Peyer's patch (tissue), 4 donors: ENCODE results near the gene RNF152. TPM values are rescaled to one million over a fixed set of nuclear protein-coding genes. Genes with fewer than 3 reads are reported as not detected.

Experiments
- DNase-seq, 3 donors: peaks; one replicate each; pipeline ENCODE4 v3.0.0-alpha.2; 2017 to 2019
- H3K27ac ChIP-seq, 4 donors: fragments of 200-600 bp; sonication (generic); one replicate each; pipeline ENCODE4 v1.5.1; 2016 to 2019
- H3K27me3 ChIP-seq, 2 donors: fragments of 200-600 bp; sonication (generic); one replicate each; pipeline ENCODE4 v1.5.1; 2019
- H3K36me3 ChIP-seq, 3 donors: fragments of 200-600 bp; sonication (generic); one replicate each; pipeline ENCODE4 v1.5.1; 2016 to 2019
- H3K4me1 ChIP-seq, 4 donors: fragments of 200-600 bp; sonication (generic); one replicate each; pipeline ENCODE4 v1.5.1; 2016 to 2019
- H3K4me3 ChIP-seq, 4 donors: fragments of 200-600 bp; sonication (generic); 1 replicate in 3 of 4; 2 replicates in 1 of 4; pipeline ENCODE4 v1.5.1; 2016 to 2019; ENCODE audit warnings: mild to moderate bottlenecking in 1 of 4
- H3K9me3 ChIP-seq, 4 donors: fragments of 200-600 bp; sonication (generic); one replicate each; pipeline ENCODE4 v1.5.1; 2016 to 2019; ENCODE audit warnings: mild to moderate bottlenecking in 1 of 4
- CTCF ChIP-seq, 6 experiments: fragments of 450-650 bp in 4 of 6; fragments of 200-600 bp in 2 of 6; sonication (generic) in 1 of 6; IDR thresholded peaks; one replicate each; pipeline ENCODE4 v1.5.1; 2017 to 2019; ENCODE audit warnings: antibody characterized with exemption in 6 of 6, mild to moderate bottlenecking in 3 of 6, moderate library complexity in 1 of 6
- POLR2A ChIP-seq, 2 donors: fragments of 450-650 bp; IDR thresholded peaks; one replicate each; pipeline ENCODE4 v1.5.1; 2017; ENCODE audit warnings: antibody characterized with exemption in 2 of 2, mild to moderate bottlenecking in 2 of 2, moderate library complexity in 2 of 2
- total RNA-seq, 4 donors: library from RNA; depleted of rRNA; stranded (reverse); fragments of >200 nt; gene quantifications; one replicate each; pipeline ENCODE4 v1.1.0, GENCODE V29; 2016

Gene RNF152
- 100 to 1,000 TPM in 2 of 4 donors, 10 to 100 TPM in 2; 17.3 to 185 (median 120) TPM for total RNA-seq

- Histone ChIP-seq H3K4me3 (peak within 1 kb of the TSS; percentile 68 to 99 (median 88)), H3K36me3 (peaks cover 0 to 7% (median 0%) of the 10 kb centered on the region in 3 donors), H3K27ac (peak within 1 kb of the TSS; percentile 58 to 93 (median 86)), H3K4me1 (peaks cover 0 to 19% (median 3%) of the 10 kb centered on the region in 4 donors), H3K9me3 (no peaks in the 10 kb centered on the region), H3K27me3 (no peaks in the 10 kb centered on the region)
- DNase-seq, result peak in 2 of 3 donors; percentile 54 to 63
- TF ChIP-seq CTCF (IDR thresholded peaks at IDR 0.05) (no peak), POLR2A (IDR thresholded peaks at IDR 0.05) (no peak)
Observed at GRCh38 chr18:61892683-61893308, at the start of gene RNF152. Gene RNF152 (minus strand): TSS chr18:61893007. CDS start chr18:61816463, 76,544 bp downstream.

DNA sequence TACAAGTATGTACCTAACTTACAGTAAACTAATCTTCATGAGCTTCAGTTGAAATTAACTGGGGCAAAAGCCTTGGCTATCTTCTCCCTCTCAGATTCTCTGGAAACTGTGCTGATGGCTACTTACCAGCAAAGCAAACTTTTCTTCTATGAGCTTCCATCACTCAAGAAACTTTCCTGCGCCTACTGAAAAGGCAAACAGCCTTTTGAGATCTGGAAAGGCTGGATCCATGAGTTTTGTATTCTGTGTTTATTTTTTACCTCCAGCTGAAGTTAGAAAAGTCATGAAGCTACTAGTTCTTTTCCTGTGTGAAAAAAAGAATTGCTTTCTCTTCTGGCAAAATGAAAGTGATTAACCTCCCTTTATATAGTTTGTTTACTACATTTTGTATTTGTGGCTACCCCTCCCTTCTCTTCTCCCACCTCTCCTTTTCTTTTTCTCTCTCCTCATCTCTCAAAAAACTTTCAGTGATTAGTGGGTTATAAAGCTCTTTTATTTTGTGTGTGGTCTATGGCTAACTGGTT, 49.2 kb upstream of the RNF152 start:
- H3K36me3 ChIP-seq, result no peaks in the 10 kb centered on the region
- no peak for TF ChIP-seq POLR2A (IDR thresholded peaks at IDR 0.05)
- no peak for TF ChIP-seq CTCF (IDR thresholded peaks at IDR 0.05)
- H3K4me1 ChIP-seq, result no peaks in the 10 kb centered on the region
- H3K27me3 ChIP-seq, result no peaks in the 10 kb centered on the region
- H3K9me3 ChIP-seq, result no peaks in the 10 kb centered on the region
- H3K27ac ChIP-seq, result no peak overlapping the region
- no peak overlapping the region for H3K4me3 ChIP-seq
- DNase-seq, result no peak

DNA sequence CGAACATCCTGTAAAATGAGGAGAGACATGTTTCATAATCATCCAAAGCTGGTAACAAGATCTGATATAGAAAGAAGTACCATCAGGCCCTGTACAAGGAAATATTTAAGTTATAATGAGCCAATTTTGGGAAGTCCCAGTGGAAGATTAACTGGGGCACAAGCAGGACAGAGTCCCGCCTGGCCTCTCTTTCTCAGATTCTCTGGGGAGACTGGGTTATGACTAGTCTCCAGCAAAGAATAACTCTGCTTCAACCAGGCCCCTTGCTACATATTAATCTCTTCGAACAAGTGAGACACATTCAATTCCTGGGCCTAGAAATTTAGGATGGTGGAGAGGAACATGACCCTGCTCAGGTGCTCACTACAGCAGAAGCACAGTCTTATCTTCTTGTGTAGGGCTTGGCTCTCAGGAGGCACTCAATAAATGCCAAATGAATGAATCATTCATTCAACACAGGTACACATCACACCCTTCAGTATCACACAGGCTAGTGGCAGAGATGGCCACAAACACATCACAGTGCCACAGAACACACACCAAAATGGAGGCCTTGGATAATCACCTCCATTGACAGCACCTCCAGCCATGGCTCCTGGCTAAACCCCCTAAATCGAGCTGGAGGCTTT, 46.4 kb upstream of the RNF152 start:
- Histone ChIP-seq H3K4me1 (no peaks in the 10 kb centered on the region), H3K27me3 (no peaks in the 10 kb centered on the region), H3K4me3 (no peak overlapping the region), H3K9me3 (no peaks in the 10 kb centered on the region), H3K36me3 (no peaks in the 10 kb centered on the region), H3K27ac (no peak overlapping the region)
- DNase-seq, result no peak
- TF ChIP-seq CTCF (IDR thresholded peaks at IDR 0.05) (no peak), POLR2A (IDR thresholded peaks at IDR 0.05) (no peak)

- no peak overlapping the region for H3K27ac ChIP-seq
- H3K36me3 ChIP-seq, result no peaks in the 10 kb centered on the region
- no peaks in the 10 kb centered on the region for H3K9me3 ChIP-seq
- no peak for TF ChIP-seq POLR2A (IDR thresholded peaks at IDR 0.05)
- no peak for DNase-seq
- no peaks in the 10 kb centered on the region for H3K4me1 ChIP-seq
- no peak overlapping the region for H3K4me3 ChIP-seq
- no peaks in the 10 kb centered on the region for H3K27me3 ChIP-seq
Observed at GRCh38 chr18:61935362-61935761, 42.6 kb upstream of the RNF152 start.

DNA sequence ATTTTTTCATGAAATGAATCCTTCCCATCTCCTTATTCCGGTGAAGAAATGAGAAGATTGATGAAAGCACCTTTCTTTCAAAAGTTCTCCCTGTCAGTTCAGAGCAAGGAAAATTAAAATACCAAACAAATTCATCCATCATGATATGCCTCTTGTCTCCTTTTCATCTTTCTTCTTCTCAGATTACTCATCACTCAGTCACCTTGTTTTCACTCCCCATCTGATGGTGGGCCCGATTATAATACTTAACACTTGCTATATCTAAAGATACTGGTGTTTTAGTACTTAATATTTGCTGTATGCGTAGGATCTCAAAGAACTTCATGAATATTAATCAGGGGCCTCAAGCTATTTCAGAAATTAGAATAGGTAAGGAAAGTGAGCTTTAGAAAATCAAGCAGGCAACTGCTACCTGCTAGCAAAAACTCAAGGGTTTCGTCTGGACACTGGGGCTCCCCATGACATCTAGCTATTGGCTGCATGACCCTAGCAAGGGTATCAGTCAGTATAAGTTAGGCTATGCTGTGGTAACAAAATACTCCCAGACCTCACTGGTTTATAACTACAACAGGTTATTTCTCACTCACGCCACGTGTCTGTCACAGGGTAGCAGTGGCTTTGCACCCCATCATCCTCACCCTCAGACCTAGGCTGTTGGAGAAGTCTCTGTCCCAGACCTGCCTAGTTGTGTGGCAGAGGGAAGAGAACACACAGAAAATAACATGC, 39.0 kb upstream of the RNF152 start:
- DNase-seq, result no peak
- Histone ChIP-seq H3K4me1 (no peaks in the 10 kb centered on the region), H3K36me3 (no peaks in the 10 kb centered on the region), H3K27ac (no peak overlapping the region), H3K27me3 (no peaks in the 10 kb centered on the region), H3K9me3 (no peaks in the 10 kb centered on the region), H3K4me3 (no peak overlapping the region)
- TF ChIP-seq POLR2A (IDR thresholded peaks at IDR 0.05) (no peak), CTCF (IDR thresholded peaks at IDR 0.05) (no peak)
